HepG2 (cell line): ENCODE measurements around the gene FAM117A. TPM values are rescaled to one million over a fixed set of nuclear protein-coding genes. Genes with fewer than 3 reads are reported as not detected.

ENCODE experiments used
- ETV5 ChIP-seq: IDR thresholded peaks from 2 replicates; pipeline ENCODE4 v1.6.1; 2018; ENCODE audit warnings: missing biosample characterization, missing genetic modification reagents, inconsistent platforms, borderline replicate concordance
- FOSL2 ChIP-seq: sonication (generic); formaldehyde crosslinking; IDR thresholded peaks from 2 replicates; pipeline ENCODE4 v1.4.0; 2020; ENCODE audit warnings: missing genetic modification reagents
- FOXA3 ChIP-seq: IDR thresholded peaks from 2 replicates; pipeline ENCODE4 v1.6.1; 2016; ENCODE audit warnings: missing genetic modification reagents, missing compliant biosample characterization
- GATAD2A ChIP-seq: IDR thresholded peaks from 2 replicates; pipeline ENCODE4 v1.6.1; 2016
- HES4 ChIP-seq: sonication (generic); formaldehyde crosslinking; IDR thresholded peaks from 2 replicates; pipeline ENCODE4 v1.9.0; 2021; ENCODE audit warnings: mild to moderate bottlenecking, missing genetic modification reagents, borderline replicate concordance
- IKZF4 ChIP-seq: sonication (generic); formaldehyde crosslinking; IDR thresholded peaks from 2 replicates; pipeline ENCODE4 v1.5.1; 2020; ENCODE audit warnings: borderline replicate concordance, mild to moderate bottlenecking, low read depth, missing genetic modification reagents; ENCODE audit errors: not compliant biosample characterization
- NFE2L2 ChIP-seq: fragments of 150-350 bp; IDR thresholded peaks from 2 replicates; pipeline ENCODE4 v1.6.1; 2014; ENCODE audit warnings: low read length
- RAD21 ChIP-seq: fragments of 450-650 bp; formaldehyde crosslinking; IDR thresholded peaks from 2 replicates; pipeline ENCODE4 v1.5.0; 2020; ENCODE audit warnings: mild to moderate bottlenecking
- SP140L ChIP-seq: sonication (generic); formaldehyde crosslinking; IDR thresholded peaks from 2 replicates; pipeline ENCODE4 v1.4.0; 2020; ENCODE audit warnings: missing genetic modification reagents, borderline replicate concordance
- TCF7L2 ChIP-seq: IDR thresholded peaks from 2 replicates; pipeline ENCODE4 v1.6.1; 2011; ENCODE audit warnings: mild to moderate bottlenecking, low read depth, low read length, moderate library complexity
- THAP11 ChIP-seq: IDR thresholded peaks from 2 replicates; pipeline ENCODE4 v1.6.1; 2016; ENCODE audit warnings: missing biosample characterization, missing genetic modification reagents
- U2AF2 ChIP-seq: fragments of 200-400 bp; formaldehyde crosslinking; IDR thresholded peaks from 2 replicates; pipeline ENCODE4 v1.6.1; 2017; ENCODE audit warnings: low read depth, mild to moderate bottlenecking, low read length
- YEATS2 ChIP-seq: sonication (generic); formaldehyde crosslinking; IDR thresholded peaks from 2 replicates; pipeline ENCODE4 v1.4.0; 2020; ENCODE audit warnings: missing genetic modification reagents, borderline replicate concordance
- ZC3H13 ChIP-seq: sonication (generic); formaldehyde crosslinking; IDR thresholded peaks from 2 replicates; pipeline ENCODE4 v1.8.1; 2023; ENCODE audit warnings: mild to moderate bottlenecking, missing genetic modification reagents, moderate library complexity
- ZNF136 ChIP-seq: sonication (generic); formaldehyde crosslinking; IDR thresholded peaks from 2 replicates; pipeline ENCODE4 v1.8.1; 2022; ENCODE audit warnings: low read depth, mild to moderate bottlenecking, moderate library complexity, missing genetic modification reagents
- ZNF292 ChIP-seq: sonication (generic); formaldehyde crosslinking; IDR thresholded peaks from 2 replicates; pipeline ENCODE4 v1.8.1; 2022; ENCODE audit warnings: mild to moderate bottlenecking, low read depth, missing genetic modification reagents, borderline replicate concordance
- ZNF33B ChIP-seq: sonication (generic); formaldehyde crosslinking; IDR thresholded peaks from 2 replicates; pipeline ENCODE4 v1.5.1; 2020; ENCODE audit warnings: mild to moderate bottlenecking, missing genetic modification reagents
- ZNF446 ChIP-seq: sonication (generic); formaldehyde crosslinking; IDR thresholded peaks from 2 replicates; pipeline ENCODE4 v1.5.0; 2020; ENCODE audit warnings: mild to moderate bottlenecking, missing genetic modification reagents
- ZSCAN25 ChIP-seq: sonication (generic); formaldehyde crosslinking; IDR thresholded peaks from 2 replicates; pipeline ENCODE4 v1.8.0; 2022; ENCODE audit warnings: mild to moderate bottlenecking, missing genetic modification reagents
- polyA plus RNA-seq, 8 experiments: library from polyadenylated mRNA; depleted of rRNA in 3 of 8; stranded (reverse) in 7 of 8; unstranded in 1 of 8; fragments of >200 nt; fragmentation: Illumina TruSeq in 4 of 8; extraction: Trizol in 4 of 8; gene quantifications; 2 replicates each; pipeline versions ENCODE4 v1.2.1 to v1.2.3, GENCODE V29; 2011 to 2016; ENCODE audit warnings: low read depth in 4 of 8, missing spikeins in 1 of 8, mixed read lengths in 1 of 8; ENCODE audit not compliant: insufficient read depth in 1 of 8
- total RNA-seq, 5 experiments: library from RNA; depleted of rRNA; stranded (reverse); fragments of >200 nt; fragmentation: Illumina TruSeq; extraction: Trizol; gene quantifications; 2 replicates each; pipeline ENCODE4 v1.2.3, GENCODE V29; 2016; ENCODE audit warnings: low read depth in 1 of 5
- TF ChIP-seq, protein P1 (sequence below): sonication (generic); formaldehyde crosslinking; IDR thresholded peaks from 2 replicates; pipeline ENCODE4 v1.4.0; 2020; ENCODE audit warnings: missing genetic modification reagents
- TF ChIP-seq, protein P2 (sequence below): sonication (generic); formaldehyde crosslinking; IDR thresholded peaks from 2 replicates; pipeline ENCODE4 v1.5.1; 2020; ENCODE audit warnings: mild to moderate bottlenecking, missing genetic modification reagents, moderate library complexity
- TF ChIP-seq, protein P3 (sequence below): sonication (generic); formaldehyde crosslinking; IDR thresholded peaks from 2 replicates; pipeline ENCODE4 v1.8.0; 2022; ENCODE audit warnings: mild to moderate bottlenecking, missing genetic modification reagents, moderate library complexity

The FAM117A gene
- total and polyA plus RNA-seq, 2 of the 13 experiments (the other 11 are each of a cell fraction or from before 2014, with no cell fraction given) = 12.1 to 19.8 TPM

DNA sequence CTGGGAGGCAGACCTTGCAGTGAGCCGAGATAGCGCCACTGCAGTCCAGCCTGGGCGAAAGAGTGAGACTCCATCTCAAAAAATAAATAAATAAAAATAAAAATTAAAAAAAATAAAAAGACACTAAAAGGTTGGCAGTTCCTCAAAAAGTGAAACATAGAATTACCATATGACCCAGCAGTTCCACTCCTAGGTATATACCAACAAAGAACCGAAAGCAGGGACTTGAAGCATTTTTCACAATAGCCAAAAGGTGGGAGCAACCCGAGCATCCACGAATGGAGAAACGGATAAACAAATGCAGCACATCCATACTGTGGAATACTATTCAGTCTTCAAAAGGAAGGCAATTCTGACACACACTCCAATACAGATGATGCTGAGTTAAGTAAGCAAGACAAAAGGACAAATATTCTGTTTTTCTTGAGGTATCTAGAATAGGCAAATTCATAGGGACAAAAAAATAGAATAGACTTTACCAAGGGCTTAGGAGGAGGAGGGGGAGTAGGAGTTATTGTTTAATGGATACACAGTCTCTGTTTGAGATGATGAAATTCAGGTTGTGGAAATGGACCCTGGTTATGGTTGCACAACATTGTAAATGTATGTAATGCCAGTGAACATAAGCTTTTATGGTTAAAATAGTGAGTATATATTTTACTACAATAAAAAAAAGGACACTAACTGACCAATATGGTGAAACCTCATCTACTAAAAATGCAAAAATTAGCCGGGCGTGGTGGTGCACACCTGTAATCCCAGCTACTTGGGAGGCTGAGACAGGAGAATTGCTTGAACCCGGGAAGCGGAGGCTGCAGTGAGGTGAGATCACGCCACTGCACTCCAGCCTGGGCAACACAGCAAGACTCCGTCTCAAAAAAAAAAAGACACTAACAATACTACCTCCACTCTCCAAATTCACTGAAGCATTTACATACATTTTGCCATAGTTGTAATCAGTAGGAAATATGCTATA, 29.1 kb downstream of the FAM117A start (continued):
- TF ChIP-seq, protein P1, sequence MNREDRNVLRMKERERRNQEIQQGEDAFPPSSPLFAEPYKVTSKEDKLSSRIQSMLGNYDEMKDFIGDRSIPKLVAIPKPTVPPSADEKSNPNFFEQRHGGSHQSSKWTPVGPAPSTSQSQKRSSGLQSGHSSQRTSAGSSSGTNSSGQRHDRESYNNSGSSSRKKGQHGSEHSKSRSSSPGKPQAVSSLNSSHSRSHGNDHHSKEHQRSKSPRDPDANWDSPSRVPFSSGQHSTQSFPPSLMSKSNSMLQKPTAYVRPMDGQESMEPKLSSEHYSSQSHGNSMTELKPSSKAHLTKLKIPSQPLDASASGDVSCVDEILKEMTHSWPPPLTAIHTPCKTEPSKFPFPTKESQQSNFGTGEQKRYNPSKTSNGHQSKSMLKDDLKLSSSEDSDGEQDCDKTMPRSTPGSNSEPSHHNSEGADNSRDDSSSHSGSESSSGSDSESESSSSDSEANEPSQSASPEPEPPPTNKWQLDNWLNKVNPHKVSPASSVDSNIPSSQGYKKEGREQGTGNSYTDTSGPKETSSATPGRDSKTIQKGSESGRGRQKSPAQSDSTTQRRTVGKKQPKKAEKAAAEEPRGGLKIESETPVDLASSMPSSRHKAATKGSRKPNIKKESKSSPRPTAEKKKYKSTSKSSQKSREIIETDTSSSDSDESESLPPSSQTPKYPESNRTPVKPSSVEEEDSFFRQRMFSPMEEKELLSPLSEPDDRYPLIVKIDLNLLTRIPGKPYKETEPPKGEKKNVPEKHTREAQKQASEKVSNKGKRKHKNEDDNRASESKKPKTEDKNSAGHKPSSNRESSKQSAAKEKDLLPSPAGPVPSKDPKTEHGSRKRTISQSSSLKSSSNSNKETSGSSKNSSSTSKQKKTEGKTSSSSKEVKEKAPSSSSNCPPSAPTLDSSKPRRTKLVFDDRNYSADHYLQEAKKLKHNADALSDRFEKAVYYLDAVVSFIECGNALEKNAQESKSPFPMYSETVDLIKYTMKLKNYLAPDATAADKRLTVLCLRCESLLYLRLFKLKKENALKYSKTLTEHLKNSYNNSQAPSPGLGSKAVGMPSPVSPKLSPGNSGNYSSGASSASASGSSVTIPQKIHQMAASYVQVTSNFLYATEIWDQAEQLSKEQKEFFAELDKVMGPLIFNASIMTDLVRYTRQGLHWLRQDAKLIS (CRISPR knock-in tag) = no peak
- TF ChIP-seq THAP11 (peak; percentile 66), IKZF4 (CRISPR knock-in tag) (no peak), ETV5 (CRISPR knock-in tag) (0 out of 2 replicates have a peak, but pooled peaks have one; percentile 27), YEATS2 (no peak), ZNF33B (CRISPR knock-in tag) (no peak), RAD21 (CRISPR knock-in tag) (no peak), FOXA3 (peak; percentile 77), ZNF136 (no peak), ZSCAN25 (CRISPR knock-in tag) (no peak), U2AF2 (no peak), FOSL2 (CRISPR knock-in tag) (no peak), ZC3H13 (CRISPR knock-in tag) (no peak), HES4 (no peak), GATAD2A (CRISPR knock-in tag) (peak; percentile 83), TCF7L2 (no peak), SP140L (CRISPR knock-in tag) (no peak), ZNF446 (no peak), NFE2L2 (no peak), ZNF292 (CRISPR knock-in tag) (no peak)
- TF ChIP-seq, protein P2, sequence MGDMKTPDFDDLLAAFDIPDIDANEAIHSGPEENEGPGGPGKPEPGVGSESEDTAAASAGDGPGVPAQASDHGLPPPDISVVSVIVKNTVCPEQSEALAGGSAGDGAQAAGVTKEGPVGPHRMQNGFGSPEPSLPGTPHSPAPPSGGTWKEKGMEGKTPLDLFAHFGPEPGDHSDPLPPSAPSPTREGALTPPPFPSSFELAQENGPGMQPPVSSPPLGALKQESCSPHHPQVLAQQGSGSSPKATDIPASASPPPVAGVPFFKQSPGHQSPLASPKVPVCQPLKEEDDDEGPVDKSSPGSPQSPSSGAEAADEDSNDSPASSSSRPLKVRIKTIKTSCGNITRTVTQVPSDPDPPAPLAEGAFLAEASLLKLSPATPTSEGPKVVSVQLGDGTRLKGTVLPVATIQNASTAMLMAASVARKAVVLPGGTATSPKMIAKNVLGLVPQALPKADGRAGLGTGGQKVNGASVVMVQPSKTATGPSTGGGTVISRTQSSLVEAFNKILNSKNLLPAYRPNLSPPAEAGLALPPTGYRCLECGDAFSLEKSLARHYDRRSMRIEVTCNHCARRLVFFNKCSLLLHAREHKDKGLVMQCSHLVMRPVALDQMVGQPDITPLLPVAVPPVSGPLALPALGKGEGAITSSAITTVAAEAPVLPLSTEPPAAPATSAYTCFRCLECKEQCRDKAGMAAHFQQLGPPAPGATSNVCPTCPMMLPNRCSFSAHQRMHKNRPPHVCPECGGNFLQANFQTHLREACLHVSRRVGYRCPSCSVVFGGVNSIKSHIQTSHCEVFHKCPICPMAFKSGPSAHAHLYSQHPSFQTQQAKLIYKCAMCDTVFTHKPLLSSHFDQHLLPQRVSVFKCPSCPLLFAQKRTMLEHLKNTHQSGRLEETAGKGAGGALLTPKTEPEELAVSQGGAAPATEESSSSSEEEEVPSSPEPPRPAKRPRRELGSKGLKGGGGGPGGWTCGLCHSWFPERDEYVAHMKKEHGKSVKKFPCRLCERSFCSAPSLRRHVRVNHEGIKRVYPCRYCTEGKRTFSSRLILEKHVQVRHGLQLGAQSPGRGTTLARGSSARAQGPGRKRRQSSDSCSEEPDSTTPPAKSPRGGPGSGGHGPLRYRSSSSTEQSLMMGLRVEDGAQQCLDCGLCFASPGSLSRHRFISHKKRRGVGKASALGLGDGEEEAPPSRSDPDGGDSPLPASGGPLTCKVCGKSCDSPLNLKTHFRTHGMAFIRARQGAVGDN (CRISPR knock-in tag) = no peak
- TF ChIP-seq, protein P3, sequence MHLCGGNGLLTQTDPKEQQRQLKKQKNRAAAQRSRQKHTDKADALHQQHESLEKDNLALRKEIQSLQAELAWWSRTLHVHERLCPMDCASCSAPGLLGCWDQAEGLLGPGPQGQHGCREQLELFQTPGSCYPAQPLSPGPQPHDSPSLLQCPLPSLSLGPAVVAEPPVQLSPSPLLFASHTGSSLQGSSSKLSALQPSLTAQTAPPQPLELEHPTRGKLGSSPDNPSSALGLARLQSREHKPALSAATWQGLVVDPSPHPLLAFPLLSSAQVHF (CRISPR knock-in tag) = no peak
